Measurements from ENCODE around the gene BCS1L.

The BCS1L gene

GRCh38 chr2:218710334-218710686, 50.8 kb downstream of the BCS1L start:
- Histone ChIP-seq H3K9me3 (ENCODE audit: low read length) (no peaks in the 10 kb centered on the region), H2AFZ (ENCODE audit: low read depth, low read length) (peak overlapping the region; percentile 88), H3K4me1 (ENCODE audit: insufficient read depth, low read length) (peaks cover 7% of the 10 kb centered on the region), H3K4me3 (ENCODE audit: low read length) (peak overlapping the region; percentile 84), H3K36me3 (ENCODE audit: insufficient read depth, low read length) (peaks cover 7% of the 10 kb centered on the region), H3K27me3 (ENCODE audit: insufficient read depth, low read length) (no peaks in the 10 kb centered on the region)

- H3K4me3 ChIP-seq (ENCODE audit: low read length): peak within 1 kb of the TSS; percentile 84
- no peaks in the 10 kb centered on the region for H3K9me3 ChIP-seq (ENCODE audit: low read length)
- H3K36me3 ChIP-seq (ENCODE audit: insufficient read depth, low read length): peaks cover 11% of the 10 kb centered on the region
- H2AFZ ChIP-seq (ENCODE audit: low read depth, low read length): peak within 1 kb of the TSS; percentile 88
- peaks cover 7% of the 10 kb centered on the region for H3K4me1 ChIP-seq (ENCODE audit: insufficient read depth, low read length)
- no peaks in the 10 kb centered on the region for H3K27me3 ChIP-seq (ENCODE audit: insufficient read depth, low read length)
Observed at GRCh38 chr2:218710687-218711549, 51.4 kb downstream of the BCS1L start, which contains the start of gene TTLL4. TTLL4 (plus strand) TSS chr2:218710835; CDS start chr2:218737677, 26,842 bp downstream.

- H3K36me3 ChIP-seq (ENCODE audit: insufficient read depth, low read length): peaks cover 15% of the 10 kb centered on the region
- H3K9me3 ChIP-seq (ENCODE audit: low read length): no peaks in the 10 kb centered on the region
- H2AFZ ChIP-seq (ENCODE audit: low read depth, low read length): peak overlapping the region; percentile 88
- H3K4me1 ChIP-seq (ENCODE audit: insufficient read depth, low read length): peaks cover 7% of the 10 kb centered on the region
- H3K4me3 ChIP-seq (ENCODE audit: low read length): peak overlapping the region; percentile 84
- H3K27me3 ChIP-seq (ENCODE audit: insufficient read depth, low read length): no peaks in the 10 kb centered on the region
Observed at GRCh38 chr2:218711550-218711929, 52.1 kb downstream of the BCS1L start.

All from neuron (in vitro differentiated cells).